Measurements from ENCODE around the gene ATP11C. TPM values are rescaled to one million over a fixed set of nuclear protein-coding genes. Genes with fewer than 3 reads are reported as not detected.

The ATP11C gene
- 20.4 to 23.9 TPM (median 23.3 TPM) in 3 replicates for total RNA-seq
- long read RNA-seq, partial matches to known transcripts: 3 of 7 reads
- long read RNA-seq, other reads (novel, unspliced or antisense): 4 of 7 reads

GRCh38 chrX:139932901-139933796, at the start of gene ATP11C:
TSS of gene ATP11C (minus strand) at chrX:139933053. CDS start at chrX:139932042, 1,011 bp downstream.
- Mint-ChIP-seq H3K4me1 (ENCODE audit: low read depth) (peaks cover 29% of the 10 kb centered on the region), H3K4me3 (ENCODE audit: unreplicated experiment) (peak within 1 kb of the TSS; percentile 75), H3K27ac (ENCODE audit: unreplicated experiment) (peak within 1 kb of the TSS; percentile 92), H3K36me3 (ENCODE audit: low read depth) (no peaks in the 10 kb centered on the region), H3K27me3 (ENCODE audit: low read depth) (no peaks in the 10 kb centered on the region), H3K9me3 (ENCODE audit: low read depth) (no peaks in the 10 kb centered on the region)
- peak; percentile 45 for TF ChIP-seq CTCF (IDR thresholded peaks at IDR 0.05)
- peak; percentile 91 for DNase-seq (ENCODE audit: low spot score)

- TF ChIP-seq CTCF (IDR thresholded peaks at IDR 0.05): no peak
- Mint-ChIP-seq H3K4me3 (ENCODE audit: unreplicated experiment) (no peak overlapping the region), H3K36me3 (ENCODE audit: low read depth) (no peaks in the 10 kb centered on the region), H3K4me1 (ENCODE audit: low read depth) (no peaks in the 10 kb centered on the region), H3K27me3 (ENCODE audit: low read depth) (peaks cover 3% of the 10 kb centered on the region), H3K9me3 (ENCODE audit: low read depth) (peaks cover 18% of the 10 kb centered on the region), H3K27ac (ENCODE audit: unreplicated experiment) (no peak overlapping the region)
- DNase-seq (ENCODE audit: low spot score): no peak
Measured at GRCh38 chrX:139974471-139974870, 41.6 kb upstream of the ATP11C start.

GRCh38 chrX:139972629-139973624, 40.1 kb upstream of the ATP11C start:
- TF ChIP-seq CTCF (IDR thresholded peaks at IDR 0.05): no peak
- no peaks in the 10 kb centered on the region for H3K36me3 Mint-ChIP-seq (ENCODE audit: low read depth)
- peaks cover 15% of the 10 kb centered on the region for H3K9me3 Mint-ChIP-seq (ENCODE audit: low read depth)
- no peak overlapping the region for H3K27ac Mint-ChIP-seq (ENCODE audit: unreplicated experiment)
- no peak for DNase-seq (ENCODE audit: low spot score)
- no peak overlapping the region for H3K4me3 Mint-ChIP-seq (ENCODE audit: unreplicated experiment)
- peaks cover 3% of the 10 kb centered on the region for H3K27me3 Mint-ChIP-seq (ENCODE audit: low read depth)
- H3K4me1 Mint-ChIP-seq (ENCODE audit: low read depth): no peaks in the 10 kb centered on the region

GRCh38 chrX:139972113-139972512, 39.3 kb upstream of the ATP11C start:
- Mint-ChIP-seq H3K4me1 (ENCODE audit: low read depth) (no peaks in the 10 kb centered on the region), H3K4me3 (ENCODE audit: unreplicated experiment) (no peak overlapping the region), H3K36me3 (ENCODE audit: low read depth) (no peaks in the 10 kb centered on the region), H3K27me3 (ENCODE audit: low read depth) (peaks cover 3% of the 10 kb centered on the region), H3K27ac (ENCODE audit: unreplicated experiment) (no peak overlapping the region), H3K9me3 (ENCODE audit: low read depth) (peaks cover 11% of the 10 kb centered on the region)
- no peak for DNase-seq (ENCODE audit: low spot score)
- TF ChIP-seq CTCF (IDR thresholded peaks at IDR 0.05): no peak

- no peaks in the 10 kb centered on the region for H3K4me1 Mint-ChIP-seq (ENCODE audit: low read depth)
- no peak for DNase-seq (ENCODE audit: low spot score)
- peaks cover 3% of the 10 kb centered on the region for H3K27me3 Mint-ChIP-seq (ENCODE audit: low read depth)
- H3K27ac Mint-ChIP-seq (ENCODE audit: unreplicated experiment): no peak overlapping the region
- no peaks in the 10 kb centered on the region for H3K36me3 Mint-ChIP-seq (ENCODE audit: low read depth)
- no peak for TF ChIP-seq CTCF (IDR thresholded peaks at IDR 0.05)
- no peak overlapping the region for H3K4me3 Mint-ChIP-seq (ENCODE audit: unreplicated experiment)
- peaks cover 4% of the 10 kb centered on the region for H3K9me3 Mint-ChIP-seq (ENCODE audit: low read depth)
Measured at GRCh38 chrX:139971394-139971749, 38.5 kb upstream of the ATP11C start.

Measured in chondrocyte (in vitro differentiated cells).